KOPT-K1 (cell line): Measurements from ENCODE around the gene RANBP17.
"Not testable (repeated sequence)": the region's sequence is repeated elsewhere in the genome, so short reads cannot be mapped to it uniquely, and the experiment has no call there.

Experiments
- H3K27ac ChIP-seq: fragments of 200-600 bp; sonication (generic); 2 replicates; pipeline ENCODE4 v1.5.1; 2016; ENCODE audit warnings: antibody characterized with exemption, mild to moderate bottlenecking, low read depth, low read length; ENCODE audit not compliant: poor library complexity, severe bottlenecking
- H3K36me3 ChIP-seq: fragments of 200-600 bp; sonication (generic); 2 replicates; pipeline ENCODE4 v1.5.1; 2017; ENCODE audit warnings: antibody characterized with exemption, mild to moderate bottlenecking, low read length, moderate library complexity; ENCODE audit not compliant: insufficient read depth
- H3K9me3 ChIP-seq: fragments of 200-600 bp; sonication (generic); 2 replicates; pipeline ENCODE4 v1.5.1; 2017; ENCODE audit warnings: antibody characterized with exemption, low read length, mild to moderate bottlenecking; ENCODE audit not compliant: insufficient read depth, poor library complexity, severe bottlenecking

RANBP17 gene

DNA sequence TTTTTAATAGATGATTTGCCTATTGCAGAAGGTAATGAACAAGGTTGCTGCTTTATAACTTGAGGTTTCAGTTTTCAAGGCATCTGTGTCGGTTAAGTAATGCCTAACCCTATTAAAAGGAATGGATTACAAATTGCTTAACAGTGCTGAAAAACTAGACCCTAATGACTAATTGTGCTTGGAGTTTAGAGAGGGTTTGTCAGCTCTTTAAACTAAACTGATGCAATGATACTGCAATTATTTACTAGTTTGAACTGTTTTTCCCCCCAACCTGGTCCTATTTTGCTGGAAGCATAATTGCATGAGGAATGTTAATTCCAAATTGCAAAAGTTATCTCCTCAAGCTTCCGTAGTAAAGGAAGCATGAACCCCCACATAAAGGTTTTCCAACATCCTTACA lies 407.9 kb downstream of the RANBP17 start:
- Histone ChIP-seq H3K27ac (no peak overlapping the region), H3K36me3 (no peaks in the 10 kb centered on the region), H3K9me3 (no peaks in the 10 kb centered on the region)

- Histone ChIP-seq H3K9me3 (no peaks in the 10 kb centered on the region), H3K27ac (no peak overlapping the region), H3K36me3 (no peaks in the 10 kb centered on the region)
These were observed 408.3 kb downstream of the RANBP17 start for GRCh38 chr5:171270136-171270535.

GRCh38 chr5:171271798-171272197 lies 410.0 kb downstream of the RANBP17 start:
- H3K36me3 ChIP-seq, result no peaks in the 10 kb centered on the region
- no peaks in the 10 kb centered on the region for H3K9me3 ChIP-seq
- no peak overlapping the region for H3K27ac ChIP-seq

- H3K9me3 ChIP-seq, result no peaks in the 10 kb centered on the region
- no peak overlapping the region for H3K27ac ChIP-seq
- H3K36me3 ChIP-seq, result no peaks in the 10 kb centered on the region
These were observed 411.5 kb downstream of the RANBP17 start for GRCh38 chr5:171272996-171273970.

GRCh38 chr5:171275841-171276544 lies 414.2 kb downstream of the RANBP17 start:
- Histone ChIP-seq H3K27ac (no peak overlapping the region), H3K36me3 (no peaks in the 10 kb centered on the region)

DNA sequence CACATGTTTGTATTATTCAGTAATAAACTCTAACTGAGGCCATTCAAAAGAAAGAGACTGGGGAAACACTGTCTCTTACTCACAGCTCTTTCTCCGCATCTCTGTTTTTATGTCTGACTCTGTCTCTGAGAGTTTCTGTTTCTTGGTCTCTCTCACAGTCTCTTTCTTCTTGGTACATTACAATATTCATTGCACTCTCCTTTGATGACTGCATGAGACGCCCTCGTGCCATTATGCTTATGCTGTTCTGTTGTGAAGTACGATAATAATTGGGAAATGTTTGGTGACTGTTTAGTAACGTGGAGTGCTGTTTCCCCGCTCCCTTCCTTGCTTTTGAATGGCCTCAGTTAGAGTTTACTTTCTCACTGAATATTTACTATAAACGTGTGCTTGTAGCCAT lies 421.9 kb downstream of the RANBP17 start:
- H3K36me3 ChIP-seq, result no peaks in the 10 kb centered on the region
- no peaks in the 10 kb centered on the region for H3K9me3 ChIP-seq

More at GRCh38 chr5:171275841-171276544, 414.2 kb downstream of the RANBP17 start:
- H3K9me3 ChIP-seq, result no peaks in the 10 kb centered on the region

GRCh38 chr5:171285465-171285864 lies 423.6 kb downstream of the RANBP17 start:
- no peaks in the 10 kb centered on the region for H3K9me3 ChIP-seq
- no peak overlapping the region for H3K27ac ChIP-seq
- no peaks in the 10 kb centered on the region for H3K36me3 ChIP-seq

More for the DNA sequence above, 421.9 kb downstream of the RANBP17 start:
- H3K27ac ChIP-seq, result no peak overlapping the region

GRCh38 chr5:171288066-171288465 lies 426.2 kb downstream of the RANBP17 start:
- H3K36me3 ChIP-seq, result no peaks in the 10 kb centered on the region
- H3K27ac ChIP-seq, result no peak overlapping the region
- H3K9me3 ChIP-seq, result no peaks in the 10 kb centered on the region

GRCh38 chr5:171291371-171291770 lies 429.6 kb downstream of the RANBP17 start:
- no peak overlapping the region for H3K27ac ChIP-seq
- H3K9me3 ChIP-seq, result no peaks in the 10 kb centered on the region
- H3K36me3 ChIP-seq, result no peaks in the 10 kb centered on the region

GRCh38 chr5:171295299-171295698 lies 433.5 kb downstream of the RANBP17 start:
- H3K27ac ChIP-seq, result no peak overlapping the region
- no peaks in the 10 kb centered on the region for H3K36me3 ChIP-seq
- H3K9me3 ChIP-seq, result no peaks in the 10 kb centered on the region

GRCh38 chr5:171295801-171296200 lies 434.0 kb downstream of the RANBP17 start:
- Histone ChIP-seq H3K9me3 (no peaks in the 10 kb centered on the region), H3K36me3 (no peaks in the 10 kb centered on the region), H3K27ac (no peak overlapping the region)

DNA sequence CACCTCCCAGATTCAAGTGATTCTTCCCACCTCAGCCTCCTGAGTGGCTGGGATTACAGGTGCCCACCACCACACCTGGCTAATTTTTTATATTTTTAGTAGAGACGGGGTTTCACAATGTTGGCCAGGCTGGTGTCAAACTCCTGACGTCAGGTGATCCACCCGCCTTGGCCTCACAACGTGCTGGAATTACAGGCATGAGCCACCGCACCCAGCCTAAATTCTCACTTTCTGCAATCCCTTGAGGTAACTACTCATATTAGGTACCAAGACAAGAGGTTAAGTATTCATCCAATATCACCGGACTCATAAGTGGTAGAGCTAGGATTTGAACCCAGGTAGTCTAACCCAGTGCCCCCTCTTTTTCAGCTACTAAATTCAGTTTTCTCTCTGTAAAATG lies 436.1 kb downstream of the RANBP17 start:
- H3K27ac ChIP-seq, H3K36me3 ChIP-seq, H3K9me3 ChIP-seq: not testable (repeated sequence)

DNA sequence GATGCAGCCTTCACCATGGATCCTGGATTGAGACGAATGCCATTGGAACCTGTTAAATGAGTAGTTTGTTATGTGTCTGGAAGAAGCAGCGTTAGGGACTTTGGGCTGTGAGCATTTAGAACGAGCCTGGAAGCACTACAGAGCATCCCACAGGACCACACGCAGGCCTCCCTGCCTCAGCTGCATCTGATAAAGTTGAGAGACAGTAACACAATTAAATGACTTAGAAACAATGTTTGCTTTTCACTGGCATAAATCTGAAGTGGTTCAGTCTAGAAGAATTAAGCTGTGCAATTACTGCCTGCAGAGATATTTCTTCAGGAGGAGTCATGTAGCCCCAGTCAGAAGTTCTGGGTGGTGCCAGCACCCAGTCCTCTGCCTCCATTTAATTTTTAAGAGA lies 437.4 kb downstream of the RANBP17 start:
- Histone ChIP-seq H3K9me3 (no peaks in the 10 kb centered on the region), H3K27ac (no peak overlapping the region), H3K36me3 (no peaks in the 10 kb centered on the region)

DNA sequence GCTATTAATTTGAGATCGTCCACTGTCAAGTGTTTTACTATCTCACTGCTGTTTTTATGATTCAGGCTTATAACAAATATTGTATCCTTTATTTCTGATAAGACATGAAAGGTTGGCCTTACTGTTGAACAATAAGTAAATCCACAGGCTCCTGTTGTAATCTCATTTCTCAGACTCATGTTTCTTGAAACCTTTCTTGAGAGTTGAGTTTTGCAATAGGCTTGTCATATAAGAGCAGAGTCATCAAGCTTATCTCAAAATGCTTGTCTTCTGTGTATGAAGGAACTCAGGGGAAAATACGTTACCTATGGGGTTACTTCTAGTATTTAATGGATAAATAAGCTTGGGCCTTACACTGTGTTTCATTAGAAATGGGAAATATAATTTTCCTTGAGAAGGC lies 438.0 kb downstream of the RANBP17 start:
- Histone ChIP-seq H3K9me3 (no peaks in the 10 kb centered on the region), H3K27ac (no peak overlapping the region), H3K36me3 (no peaks in the 10 kb centered on the region)

DNA sequence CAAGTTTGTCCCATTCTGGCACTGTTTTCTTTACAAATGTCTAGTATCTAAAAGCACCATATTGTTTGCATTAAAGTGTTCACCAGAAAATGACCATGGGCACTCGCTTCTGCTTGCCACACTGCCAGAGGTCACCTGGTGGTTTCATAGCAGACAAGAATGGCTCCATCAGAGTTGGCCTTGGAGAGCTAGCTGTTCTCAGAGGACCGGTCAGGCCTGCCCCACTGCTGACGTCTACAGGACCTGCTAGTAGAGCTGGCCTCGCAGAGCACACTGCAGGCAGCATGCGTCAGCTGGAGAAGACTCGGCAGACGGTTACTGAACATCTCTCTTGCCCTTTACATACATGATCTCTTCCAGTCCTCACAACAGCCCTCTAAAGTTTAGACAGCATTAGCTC lies 438.5 kb downstream of the RANBP17 start:
- H3K9me3 ChIP-seq, result no peaks in the 10 kb centered on the region

More for the DNA sequence above, 438.5 kb downstream of the RANBP17 start:
- Histone ChIP-seq H3K27ac (no peak overlapping the region), H3K36me3 (no peaks in the 10 kb centered on the region)
